HT-29 (cell line): Measurements from ENCODE around the gene SHISA9. TPM values are rescaled to one million over a fixed set of nuclear protein-coding genes. Genes with fewer than 3 reads are reported as not detected.

ENCODE experiments used
- DNase-seq: peaks from one replicate; pipeline ENCODE4 v3.0.0-alpha.2; 2015; ENCODE audit warnings: low spot score
- total RNA-seq: library from RNA; depleted of rRNA; stranded (reverse); fragments of >200 nt; shearing (Covaris generic); gene quantifications from 2 replicates; pipeline ENCODE4 v1.2.3, GENCODE V29; 2014

The SHISA9 gene
- total RNA-seq, 1 experiment from 2014 or later = 0.08 TPM

- DNase-seq = no peak
These were observed 42.9 kb downstream of the SHISA9 start for GRCh38 chr16:12944300-12944699.

GRCh38 chr16:12951392-12951791 lies 50.0 kb downstream of the SHISA9 start:
- DNase-seq = no peak

GRCh38 chr16:12951976-12952375 lies 50.6 kb downstream of the SHISA9 start:
- no peak for DNase-seq

GRCh38 chr16:12958366-12958765 lies 57.0 kb downstream of the SHISA9 start:
- no peak for DNase-seq

- no peak for DNase-seq
These were observed 57.7 kb downstream of the SHISA9 start for GRCh38 chr16:12959072-12959471.

GRCh38 chr16:12961626-12962025 lies 60.2 kb downstream of the SHISA9 start:
- no peak for DNase-seq

- DNase-seq = no peak
These were observed 63.1 kb downstream of the SHISA9 start for GRCh38 chr16:12964461-12964860.

GRCh38 chr16:12965274-12965804 lies 63.9 kb downstream of the SHISA9 start:
- DNase-seq = no peak

- DNase-seq = peak; percentile 4
These were observed 69.8 kb downstream of the SHISA9 start for GRCh38 chr16:12971241-12971640.

- DNase-seq = no peak
These were observed 70.8 kb downstream of the SHISA9 start for GRCh38 chr16:12972246-12972645.

- no peak for DNase-seq
These were observed 74.4 kb downstream of the SHISA9 start for GRCh38 chr16:12975766-12976165.

GRCh38 chr16:12976496-12976895 lies 75.1 kb downstream of the SHISA9 start:
- DNase-seq = no peak

- DNase-seq = no peak
These were observed 75.5 kb downstream of the SHISA9 start for GRCh38 chr16:12976936-12977335.

- DNase-seq = no peak
These were observed 84.1 kb downstream of the SHISA9 start for GRCh38 chr16:12985516-12985915.

- no peak for DNase-seq
These were observed 86.7 kb downstream of the SHISA9 start for GRCh38 chr16:12988071-12988470.

- no peak for DNase-seq
These were observed 90.7 kb downstream of the SHISA9 start for GRCh38 chr16:12992066-12992465.

GRCh38 chr16:12994402-12994801 lies 93.0 kb downstream of the SHISA9 start:
- no peak for DNase-seq

- no peak for DNase-seq
These were observed 94.4 kb downstream of the SHISA9 start for GRCh38 chr16:12995721-12996372.

- DNase-seq = no peak
These were observed 97.1 kb downstream of the SHISA9 start for GRCh38 chr16:12998361-12999085.

- DNase-seq = no peak
These were observed 98.0 kb downstream of the SHISA9 start for GRCh38 chr16:12999368-12999767.

GRCh38 chr16:13005721-13006247 lies 104.4 kb downstream of the SHISA9 start:
- no peak for DNase-seq

- no peak for DNase-seq
These were observed 111.2 kb downstream of the SHISA9 start for GRCh38 chr16:13012601-13013000.

- DNase-seq = no peak
These were observed 111.6 kb downstream of the SHISA9 start for GRCh38 chr16:13013043-13013442.
